Mucosa of stomach (tissue), 1 donor: ENCODE data around the gene GKN1.

Source experiments
- H3K27me3 ChIP-seq: one replicate; pipeline ENCODE4 v1.7.0; 2013; ENCODE audit warnings: mild to moderate bottlenecking, low read length; ENCODE audit not compliant: control insufficient read depth, insufficient read depth
- H3K36me3 ChIP-seq: one replicate; pipeline ENCODE4 v1.7.0; 2013; ENCODE audit warnings: low read length; ENCODE audit not compliant: control insufficient read depth, insufficient read depth
- H3K4me1 ChIP-seq: one replicate; pipeline ENCODE4 v1.7.0; 2013; ENCODE audit warnings: mild to moderate bottlenecking, low read length; ENCODE audit not compliant: control insufficient read depth, insufficient read depth
- H3K4me3 ChIP-seq: one replicate; pipeline ENCODE4 v1.7.0; 2013; ENCODE audit warnings: low read length
- H3K9ac ChIP-seq: one replicate; pipeline ENCODE4 v1.7.0; 2013; ENCODE audit warnings: mild to moderate bottlenecking, low read length, moderate library complexity
- H3K9me3 ChIP-seq: one replicate; pipeline ENCODE4 v1.7.0; 2013; ENCODE audit warnings: mild to moderate bottlenecking, low read length, moderate library complexity; ENCODE audit not compliant: control insufficient read depth
- donor health status: Pancreatic carcinoma.

Gene GKN1

GRCh38 chr2:68968221-68968620, 6.2 kb upstream of the GKN1 start:
- Histone ChIP-seq H3K27me3 (no peaks in the 10 kb centered on the region), H3K36me3 (no peaks in the 10 kb centered on the region), H3K4me3 (no peak overlapping the region), H3K9me3 (no peaks in the 10 kb centered on the region), H3K9ac (no peak overlapping the region), H3K4me1 (peaks cover 39% of the 10 kb centered on the region)

GRCh38 chr2:68969736-68970490, 4.5 kb upstream of the GKN1 start:
- H3K4me1 ChIP-seq = peaks cover 39% of the 10 kb centered on the region
- no peak overlapping the region for H3K9ac ChIP-seq
- no peaks in the 10 kb centered on the region for H3K27me3 ChIP-seq
- no peaks in the 10 kb centered on the region for H3K36me3 ChIP-seq
- H3K4me3 ChIP-seq = no peak overlapping the region
- H3K9me3 ChIP-seq = no peaks in the 10 kb centered on the region

- H3K4me1 ChIP-seq = peaks cover 39% of the 10 kb centered on the region
- H3K4me3 ChIP-seq = no peak overlapping the region
- no peaks in the 10 kb centered on the region for H3K36me3 ChIP-seq
- no peaks in the 10 kb centered on the region for H3K9me3 ChIP-seq
- no peak overlapping the region for H3K9ac ChIP-seq
- no peaks in the 10 kb centered on the region for H3K27me3 ChIP-seq
Observed at GRCh38 chr2:68970566-68971265, 3.7 kb upstream of the GKN1 start.

GRCh38 chr2:68971591-68972231, 2.7 kb upstream of the GKN1 start:
- Histone ChIP-seq H3K4me1 (peaks cover 39% of the 10 kb centered on the region), H3K36me3 (no peaks in the 10 kb centered on the region), H3K9me3 (no peaks in the 10 kb centered on the region), H3K4me3 (no peak overlapping the region), H3K27me3 (no peaks in the 10 kb centered on the region), H3K9ac (no peak overlapping the region)

- Histone ChIP-seq H3K4me3 (peak overlapping the region; percentile 21), H3K4me1 (peaks cover 20% of the 10 kb centered on the region), H3K36me3 (no peaks in the 10 kb centered on the region), H3K9me3 (no peaks in the 10 kb centered on the region), H3K27me3 (no peaks in the 10 kb centered on the region), H3K9ac (peak overlapping the region; percentile 58)
Observed at GRCh38 chr2:68974946-68975665, 670 bp downstream of the GKN1 start.

GRCh38 chr2:68975844-68976243, 1.4 kb downstream of the GKN1 start:
- Histone ChIP-seq H3K27me3 (no peaks in the 10 kb centered on the region), H3K36me3 (no peaks in the 10 kb centered on the region), H3K9ac (peak overlapping the region; percentile 58), H3K4me3 (peak overlapping the region; percentile 21), H3K4me1 (peaks cover 18% of the 10 kb centered on the region), H3K9me3 (no peaks in the 10 kb centered on the region)

GRCh38 chr2:68977453-68977852, 3.0 kb downstream of the GKN1 start:
- H3K27me3 ChIP-seq = no peaks in the 10 kb centered on the region
- peaks cover 5% of the 10 kb centered on the region for H3K4me1 ChIP-seq
- H3K4me3 ChIP-seq = no peak overlapping the region
- no peaks in the 10 kb centered on the region for H3K36me3 ChIP-seq
- H3K9ac ChIP-seq = no peak overlapping the region
- H3K9me3 ChIP-seq = no peaks in the 10 kb centered on the region

GRCh38 chr2:68978098-68978497, 3.7 kb downstream of the GKN1 start:
- Histone ChIP-seq H3K36me3 (no peaks in the 10 kb centered on the region), H3K4me3 (no peak overlapping the region), H3K9me3 (no peaks in the 10 kb centered on the region), H3K9ac (no peak overlapping the region), H3K4me1 (no peaks in the 10 kb centered on the region), H3K27me3 (no peaks in the 10 kb centered on the region)

GRCh38 chr2:68980956-68981355, 6.5 kb downstream of the GKN1 start:
- H3K9me3 ChIP-seq = no peaks in the 10 kb centered on the region
- no peak overlapping the region for H3K4me3 ChIP-seq
- no peaks in the 10 kb centered on the region for H3K36me3 ChIP-seq
- no peaks in the 10 kb centered on the region for H3K4me1 ChIP-seq
- H3K9ac ChIP-seq = no peak overlapping the region
- H3K27me3 ChIP-seq = no peaks in the 10 kb centered on the region

GRCh38 chr2:68987021-68987503, 12.6 kb downstream of the GKN1 start:
- Histone ChIP-seq H3K4me3 (no peak overlapping the region), H3K4me1 (no peaks in the 10 kb centered on the region), H3K9ac (no peak overlapping the region), H3K9me3 (no peaks in the 10 kb centered on the region), H3K36me3 (no peaks in the 10 kb centered on the region), H3K27me3 (no peaks in the 10 kb centered on the region)

GRCh38 chr2:68989035-68989434, 14.6 kb downstream of the GKN1 start:
- Histone ChIP-seq H3K27me3 (no peaks in the 10 kb centered on the region), H3K4me1 (peaks cover 8% of the 10 kb centered on the region), H3K4me3 (no peak overlapping the region), H3K9ac (no peak overlapping the region), H3K36me3 (no peaks in the 10 kb centered on the region), H3K9me3 (no peaks in the 10 kb centered on the region)
